Spleen (tissue), 11 donors: ENCODE results near the gene SLC16A5. TPM values are rescaled to one million over a fixed set of nuclear protein-coding genes. Genes with fewer than 3 reads are reported as not detected.

Experiments
- DNase-seq: peaks from one replicate; pipeline ENCODE4 v3.0.0-alpha.2; 2020
- H3K27ac ChIP-seq, 8 donors: fragments of 200-600 bp; sonication (generic) in 7 of 8; 1 replicate in 4 of 8; 2 replicates in 4 of 8; pipeline versions ENCODE4 v1.5.0 to v1.8.0; 2016 to 2021; ENCODE audit warnings: inconsistent platforms in 4 of 8, mild to moderate bottlenecking in 4 of 8, moderate library complexity in 1 of 8
- H3K27me3 ChIP-seq, 7 donors: fragments of 200-600 bp; sonication (generic) in 6 of 7; replicated peaks in 1 of 7; 1 replicate in 4 of 7; 2 replicates in 3 of 7; pipeline versions ENCODE4 v1.5.0 to v1.8.0; 2016 to 2021; ENCODE audit warnings: inconsistent platforms in 3 of 7, mild to moderate bottlenecking in 1 of 7
- H3K36me3 ChIP-seq, 6 donors: fragments of 200-600 bp; sonication (generic) in 5 of 6; 1 replicate in 4 of 6; 2 replicates in 2 of 6; pipeline versions ENCODE4 v1.5.0 to v1.8.0; 2016 to 2021; ENCODE audit warnings: inconsistent platforms in 2 of 6
- H3K4me1 ChIP-seq, 6 donors: fragments of 200-600 bp; sonication (generic) in 5 of 6; 1 replicate in 3 of 6; 2 replicates in 3 of 6; pipeline versions ENCODE4 v1.5.0 to v1.8.0; 2016 to 2021; ENCODE audit warnings: inconsistent platforms in 3 of 6
- H3K4me3 ChIP-seq, 8 donors: fragments of 200-600 bp; sonication (generic) in 7 of 8; 1 replicate in 4 of 8; 2 replicates in 4 of 8; pipeline versions ENCODE4 v1.5.0 to v1.8.0; 2016 to 2021; ENCODE audit warnings: inconsistent platforms in 4 of 8, mild to moderate bottlenecking in 4 of 8, moderate library complexity in 2 of 8
- H3K9me3 ChIP-seq, 8 donors: fragments of 200-600 bp; sonication (generic) in 7 of 8; 1 replicate in 4 of 8; 2 replicates in 4 of 8; pipeline versions ENCODE4 v1.5.0 to v1.8.0; 2016 to 2021; ENCODE audit warnings: inconsistent platforms in 4 of 8
- POLR2A ChIP-seq, 3 donors: fragments of 450-650 bp; IDR thresholded peaks; one replicate each; pipeline ENCODE4 v1.5.1; 2017; ENCODE audit warnings: antibody characterized with exemption in 3 of 3, mild to moderate bottlenecking in 1 of 3
- POLR2AphosphoS5 ChIP-seq, 3 donors: sonication (generic); formaldehyde crosslinking; IDR thresholded peaks; one replicate each; pipeline ENCODE4 v1.5.1; 2017; ENCODE audit warnings: antibody characterized with exemption in 3 of 3
- WGBS, 5 donors: extraction: QIAGEN DNeasy Blood & Tissue Kit in 3 of 5; methylation state at CpG; one replicate each; pipeline versions ENCODE4 v1.1.5 to v1.1.7; 2013 to 2018; 5-methylcytosine and 5-hydroxymethylcytosine counted together
- intact Hi-C: fragments of 100-400 bp; cut with DNase I; formaldehyde crosslinking; loops from one replicate; pipeline ENCODE4 v1.15.0; 2023; ENCODE audit warnings: low total_unique reads
- polyA plus RNA-seq, 3 donors: library from polyadenylated mRNA; stranded (reverse); fragments of 200-250 nt; gene quantifications; one replicate each; pipeline ENCODE4 v1.2.1, GENCODE V29; 2013
- total RNA-seq, 7 donors: library from RNA; depleted of rRNA in 3 of 7; stranded (reverse); fragments of >200 nt in 3 of 7; fragmentation: NEBNext Ultra II Directional in 4 of 7; extraction: Animal tissue kit (Norgen Biotek cat#: 25700) in 4 of 7; gene quantifications; one replicate each; pipeline versions ENCODE4 v1.1.0 to v1.2.1, GENCODE V29; 2016 to 2021
- TF ChIP-seq, protein P1 (sequence below), 11 experiments: fragments of 200-600 bp in 7 of 11; fragments of 450-650 bp in 4 of 11; sonication (generic) in 4 of 11; IDR thresholded peaks in 8 of 11; conservative IDR thresholded peaks in 3 of 11; 1 replicate in 7 of 11; 2 replicates in 4 of 11; pipeline versions ENCODE4 v1.4.0 to v1.8.0; 2016 to 2021; ENCODE audit warnings: antibody characterized with exemption in 11 of 11, inconsistent platforms in 4 of 11, mild to moderate bottlenecking in 1 of 11
- donor health status: healthy with polysubstance abuse.
- donor health status: DM: no; HTN: no; CAD: no; lungs with moderate emphysema.
- donor health status: DM: no; HTN: no; CAD: no.
- donor health status: Bipolar disorder and iron deficiency.
- donor health status: healthy.
- donor health status: DM: no; HTN: no; CAD: no.
- donor health status: DM: yes; HTN: yes; CAD: no.

Gene SLC16A5
- total and polyA plus RNA-seq, 10 donors, result 3.1 to 31.0 (median 12.2) TPM

DNA sequence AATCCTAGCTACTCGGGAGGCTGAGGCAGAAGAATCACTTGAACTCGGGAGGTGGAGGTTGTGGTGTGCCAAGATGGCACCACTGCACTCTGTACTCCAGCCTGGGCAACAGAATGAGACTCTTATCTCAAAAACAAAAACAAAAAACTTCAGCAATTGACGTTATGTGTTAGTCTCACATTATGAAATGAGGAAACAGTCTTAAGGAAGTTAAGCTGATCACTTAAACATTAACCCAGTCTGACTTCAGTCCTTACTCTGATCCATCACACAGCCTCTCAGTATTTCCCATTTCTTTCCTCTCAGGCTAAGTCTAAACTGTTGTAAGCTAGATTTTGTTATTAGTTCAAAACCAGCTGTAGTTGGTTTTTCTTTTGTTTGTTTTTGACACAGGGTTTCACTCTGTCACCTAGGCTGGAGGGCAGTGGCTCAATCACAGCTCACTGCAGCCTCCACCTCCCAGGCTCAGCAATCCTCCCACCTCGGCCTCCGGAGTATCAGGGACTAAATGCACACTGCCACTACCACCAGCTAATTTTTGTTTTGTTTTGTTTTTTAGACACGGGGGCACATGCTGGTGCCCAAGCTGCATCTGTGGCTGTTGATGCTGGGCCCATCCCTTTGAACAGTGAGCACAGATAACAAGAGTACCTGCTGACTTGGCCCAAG, 60.3 kb downstream of the SLC16A5 start:
- Histone ChIP-seq H3K27ac (peak overlapping the region in 5 of 8 donors; percentile 42 to 72 (median 64)), H3K36me3 (peaks cover 0 to 57% (median 46%) of the 10 kb centered on the region in 6 donors), H3K4me1 (peaks cover 4 to 42% (median 17%) of the 10 kb centered on the region in 6 donors), H3K27me3 (no peaks in the 10 kb centered on the region), H3K9me3 (no peaks in the 10 kb centered on the region), H3K4me3 (no peak overlapping the region)
- intact Hi-C loops, result no loop called here
- 80 to 88% (median 83%) methylated on average over 6 of the region's 6 CpGs for WGBS, 5 donors
- peak; percentile 14 for DNase-seq
- TF ChIP-seq POLR2AphosphoS5 (IDR thresholded peaks at IDR 0.05), result peak in 1 of 3 donors; percentile 24
- TF ChIP-seq, protein P1, sequence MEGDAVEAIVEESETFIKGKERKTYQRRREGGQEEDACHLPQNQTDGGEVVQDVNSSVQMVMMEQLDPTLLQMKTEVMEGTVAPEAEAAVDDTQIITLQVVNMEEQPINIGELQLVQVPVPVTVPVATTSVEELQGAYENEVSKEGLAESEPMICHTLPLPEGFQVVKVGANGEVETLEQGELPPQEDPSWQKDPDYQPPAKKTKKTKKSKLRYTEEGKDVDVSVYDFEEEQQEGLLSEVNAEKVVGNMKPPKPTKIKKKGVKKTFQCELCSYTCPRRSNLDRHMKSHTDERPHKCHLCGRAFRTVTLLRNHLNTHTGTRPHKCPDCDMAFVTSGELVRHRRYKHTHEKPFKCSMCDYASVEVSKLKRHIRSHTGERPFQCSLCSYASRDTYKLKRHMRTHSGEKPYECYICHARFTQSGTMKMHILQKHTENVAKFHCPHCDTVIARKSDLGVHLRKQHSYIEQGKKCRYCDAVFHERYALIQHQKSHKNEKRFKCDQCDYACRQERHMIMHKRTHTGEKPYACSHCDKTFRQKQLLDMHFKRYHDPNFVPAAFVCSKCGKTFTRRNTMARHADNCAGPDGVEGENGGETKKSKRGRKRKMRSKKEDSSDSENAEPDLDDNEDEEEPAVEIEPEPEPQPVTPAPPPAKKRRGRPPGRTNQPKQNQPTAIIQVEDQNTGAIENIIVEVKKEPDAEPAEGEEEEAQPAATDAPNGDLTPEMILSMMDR (IDR thresholded peaks at IDR 0.05 in 8 of 11, conservative IDR thresholded peaks at IDR 0.05 in 3 of 11), result no peak

DNA sequence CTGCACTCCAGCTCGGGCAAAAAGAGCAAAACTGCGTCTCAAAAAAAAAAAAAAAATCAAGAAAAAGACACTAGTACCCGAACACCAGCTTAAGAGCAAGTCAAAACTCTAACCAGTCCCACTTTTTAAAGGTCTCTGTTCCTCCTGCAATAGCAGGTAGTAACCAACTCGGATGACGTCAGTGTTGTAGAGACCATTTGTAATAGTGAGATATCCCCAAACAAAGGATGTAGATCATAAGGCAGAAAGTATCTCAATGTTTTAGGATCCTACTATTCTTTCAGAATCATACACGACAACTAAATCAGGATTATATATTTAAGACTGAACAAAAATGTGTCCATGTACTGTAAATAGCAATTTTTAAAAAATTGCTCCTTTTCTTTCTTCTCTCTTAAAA, 64.2 kb downstream of the SLC16A5 start:
- WGBS, 5 donors, result 79 to 90% (median 86%) methylated on average over 6 of the region's 6 CpGs
- Histone ChIP-seq H3K9me3 (no peaks in the 10 kb centered on the region), H3K4me3 (no peak overlapping the region), H3K4me1 (peaks cover 9 to 57% (median 30%) of the 10 kb centered on the region in 6 donors), H3K36me3 (peaks cover 0 to 18% (median 14%) of the 10 kb centered on the region in 6 donors), H3K27ac (no peak overlapping the region), H3K27me3 (no peaks in the 10 kb centered on the region)
- intact Hi-C loops, result no loop called here
- TF ChIP-seq POLR2AphosphoS5 (IDR thresholded peaks at IDR 0.05), result no peak
- no peak for TF ChIP-seq POLR2A (IDR thresholded peaks at IDR 0.05)
- TF ChIP-seq, protein P1 (IDR thresholded peaks at IDR 0.05 in 8 of 11, conservative IDR thresholded peaks at IDR 0.05 in 3 of 11), result no peak
- no peak for DNase-seq

- peak overlapping the region in 4 of 8 donors; percentile 85 to 99 (median 93) for H3K4me3 ChIP-seq
- H3K36me3 ChIP-seq, result peaks cover 0 to 12% (median 8%) of the 10 kb centered on the region in 6 donors
- no peaks in the 10 kb centered on the region for H3K9me3 ChIP-seq
- no peak for TF ChIP-seq POLR2AphosphoS5 (IDR thresholded peaks at IDR 0.05)
- TF ChIP-seq POLR2A (IDR thresholded peaks at IDR 0.05), result no peak
- no peak overlapping the region for H3K27ac ChIP-seq
- DNase-seq, result no peak
- intact Hi-C loops, result no loop called here
- H3K27me3 ChIP-seq, result no peaks in the 10 kb centered on the region
- peaks cover 9 to 57% (median 30%) of the 10 kb centered on the region in 6 donors for H3K4me1 ChIP-seq
- 69 to 87% (median 82%) methylated on average over 6 of the region's 6 CpGs for WGBS, 5 donors
These were observed 64.8 kb downstream of the SLC16A5 start for GRCh38 chr17:75152523-75152921.

GRCh38 chr17:75152922-75153779, 65.4 kb downstream of the SLC16A5 start:
- Histone ChIP-seq H3K27ac (peak overlapping the region in 5 of 8 donors; percentile 84 to 96 (median 91)), H3K4me1 (peaks cover 9 to 54% (median 30%) of the 10 kb centered on the region in 6 donors), H3K9me3 (no peaks in the 10 kb centered on the region), H3K27me3 (no peaks in the 10 kb centered on the region), H3K4me3 (peak overlapping the region; percentile 76 to 99 (median 90)), H3K36me3 (peaks cover 0 to 6% (median 3%) of the 10 kb centered on the region in 6 donors)
- intact Hi-C loops, result no loop called here
- peak; percentile 80 for DNase-seq
- WGBS, 5 donors, result 7 to 11% (median 8%) methylated on average over 27 to 28 of the region's 28 CpGs
- TF ChIP-seq POLR2AphosphoS5 (IDR thresholded peaks at IDR 0.05) (peak in 1 of 3 donors; percentile 45), POLR2A (IDR thresholded peaks at IDR 0.05) (no peak)
